ENCODE results near the gene SAMHD1.
"Not testable (repeated sequence)": the region's sequence is repeated elsewhere in the genome, so short reads cannot be mapped to it uniquely, and the experiment has no call there.

Gene SAMHD1

GRCh38 chr20:36969051-36969450, 17.5 kb upstream of the SAMHD1 start:
- H3K4me3 ChIP-seq (ENCODE audit: low read length) = no peak overlapping the region
- TF ChIP-seq ZNF274 (IDR thresholded peaks at IDR 0.05; ENCODE audit: low read depth, low read length) = no peak

GRCh38 chr20:36967636-36968035, 16.1 kb upstream of the SAMHD1 start:
- TF ChIP-seq ZNF274 (IDR thresholded peaks at IDR 0.05; ENCODE audit: low read depth, low read length) = no peak
- H3K4me3 ChIP-seq (ENCODE audit: low read length) = no peak overlapping the region

GRCh38 chr20:36966965-36967364, 15.5 kb upstream of the SAMHD1 start:
- H3K4me3 ChIP-seq (ENCODE audit: low read length) = not testable (repeated sequence)

- H3K4me3 ChIP-seq (ENCODE audit: low read length) = not testable (repeated sequence)
Measured at GRCh38 chr20:36962354-36962941, 10.9 kb upstream of the SAMHD1 start.

GRCh38 chr20:36959242-36959641, 7.7 kb upstream of the SAMHD1 start:
- H3K4me3 ChIP-seq (ENCODE audit: low read length) = no peak overlapping the region
- TF ChIP-seq ZNF274 (IDR thresholded peaks at IDR 0.05; ENCODE audit: low read depth, low read length) = no peak

- no peak for TF ChIP-seq ZNF274 (IDR thresholded peaks at IDR 0.05; ENCODE audit: low read depth, low read length)
- H3K4me3 ChIP-seq (ENCODE audit: low read length) = no peak overlapping the region
Measured at GRCh38 chr20:36957875-36958667, 6.6 kb upstream of the SAMHD1 start.

GRCh38 chr20:36956674-36957073, 5.2 kb upstream of the SAMHD1 start:
- TF ChIP-seq ZNF274 (IDR thresholded peaks at IDR 0.05; ENCODE audit: low read depth, low read length) = no peak
- H3K4me3 ChIP-seq (ENCODE audit: low read length) = no peak overlapping the region

- H3K4me3 ChIP-seq (ENCODE audit: low read length) = no peak overlapping the region
- no peak for TF ChIP-seq ZNF274 (IDR thresholded peaks at IDR 0.05; ENCODE audit: low read depth, low read length)
Measured at GRCh38 chr20:36956016-36956415, 4.5 kb upstream of the SAMHD1 start.

GRCh38 chr20:36951979-36952738, 651 bp upstream of the SAMHD1 start:
- TF ChIP-seq ZNF274 (IDR thresholded peaks at IDR 0.05; ENCODE audit: low read depth, low read length) = no peak
- H3K4me3 ChIP-seq (ENCODE audit: low read length) = peak overlapping the region; percentile 50; the same call in 1 of the 2 replicates

- TF ChIP-seq ZNF274 (IDR thresholded peaks at IDR 0.05; ENCODE audit: low read depth, low read length) = no peak
- peak overlapping the region; percentile 85 for H3K4me3 ChIP-seq (ENCODE audit: low read length)
Measured at GRCh38 chr20:36950414-36951197, 902 bp downstream of the SAMHD1 start.

- no peak for TF ChIP-seq ZNF274 (IDR thresholded peaks at IDR 0.05; ENCODE audit: low read depth, low read length)
- H3K4me3 ChIP-seq (ENCODE audit: low read length) = no peak overlapping the region
Measured at GRCh38 chr20:36941401-36941835, 10.1 kb downstream of the SAMHD1 start.

- no peak for TF ChIP-seq ZNF274 (IDR thresholded peaks at IDR 0.05; ENCODE audit: low read depth, low read length)
- no peak overlapping the region for H3K4me3 ChIP-seq (ENCODE audit: low read length)
Measured at GRCh38 chr20:36937402-36937770, 14.1 kb downstream of the SAMHD1 start.

GRCh38 chr20:36936761-36937401, 14.6 kb downstream of the SAMHD1 start:
- H3K4me3 ChIP-seq (ENCODE audit: low read length) = not testable (repeated sequence)

GRCh38 chr20:36936341-36936740, 15.2 kb downstream of the SAMHD1 start:
- H3K4me3 ChIP-seq (ENCODE audit: low read length) = no peak overlapping the region
- TF ChIP-seq ZNF274 (IDR thresholded peaks at IDR 0.05; ENCODE audit: low read depth, low read length) = no peak

GRCh38 chr20:36933571-36933970, 17.9 kb downstream of the SAMHD1 start:
- not testable (repeated sequence) for H3K4me3 ChIP-seq (ENCODE audit: low read length)

All from GM08714 (cell line).